SK-N-SH (cell line): ENCODE measurements around the gene SSNA1. TPM values are rescaled to one million over a fixed set of nuclear protein-coding genes. Genes with fewer than 3 reads are reported as not detected.

Experiments
- CTCF ChIA-PET: fragments of 300-600, 350-600 bp; formaldehyde crosslinking; extraction: SDS; loops from one replicate; lab custom pipeline; 2021; lab: Yijun Ruan, JAX
- POLR2A ChIA-PET: fragments of 350-600 bp; sonication (Branson Sonifier 250); formaldehyde crosslinking; extraction: SDS; loops from one replicate; lab custom pipeline; 2020; ENCODE audit warnings: antibody characterized with exemption, inconsistent platforms; lab: Yijun Ruan, JAX
- DNase-seq: peaks from one replicate; pipeline ENCODE4 v3.0.0; 2012
- H2AFZ ChIP-seq: fragments of 200-600 bp; sonication (generic); 2 replicates; pipeline ENCODE4 v1.8.1; 2016; ENCODE audit warnings: antibody characterized with exemption, mild to moderate bottlenecking, low read depth
- H3F3A ChIP-seq: fragments of 200-600 bp; sonication (generic); replicated peaks from 2 replicates; pipeline ENCODE3; 2016; ENCODE audit warnings: antibody characterized with exemption, mild to moderate bottlenecking; ENCODE audit not compliant: insufficient read depth
- H3K27ac ChIP-seq, 2 experiments: fragments of 200-500 bp in 1 of 2; fragments of 200-600 bp in 1 of 2; sonication (Bioruptor generic) in 1 of 2; sonication (generic), shearing (Covaris generic) in 1 of 2; 2 replicates each; pipeline versions ENCODE4 v1.5.1 to v1.6.1; 2014 to 2016; ENCODE audit warnings: low read depth in 2 of 2, inconsistent platforms in 1 of 2, low read length in 1 of 2, mild to moderate bottlenecking in 1 of 2, mixed read lengths in 1 of 2
- H3K27me3 ChIP-seq: fragments of 200-600 bp; sonication (generic), shearing (Covaris generic); 2 replicates; pipeline ENCODE4 v1.6.1; 2016; ENCODE audit warnings: mixed run types; ENCODE audit not compliant: insufficient read depth
- H3K36me3 ChIP-seq, 2 experiments: fragments of 200-500 bp in 1 of 2; fragments of 200-600 bp in 1 of 2; sonication (Bioruptor generic) in 1 of 2; sonication (generic) in 1 of 2; replicated peaks in 1 of 2; 2 replicates each; pipeline versions ENCODE3 to v1.5.1; 2014 to 2016; ENCODE audit warnings: low read length in 1 of 2, mild to moderate bottlenecking in 1 of 2; ENCODE audit not compliant: insufficient read depth in 2 of 2, control insufficient read depth in 1 of 2
- H3K4me1 ChIP-seq, 2 experiments: fragments of 200-500 bp in 1 of 2; fragments of 200-600 bp in 1 of 2; sonication (Bioruptor generic) in 1 of 2; sonication (generic), shearing (Covaris generic) in 1 of 2; 2 replicates each; pipeline versions ENCODE4 v1.5.1 to v1.6.1; 2014 to 2016; ENCODE audit warnings: low read depth in 1 of 2, low read length in 1 of 2, mixed run types in 1 of 2; ENCODE audit not compliant: insufficient read depth in 2 of 2, control insufficient read depth in 1 of 2
- H3K4me2 ChIP-seq: fragments of 200-600 bp; sonication (generic), shearing (Covaris generic); 2 replicates; pipeline ENCODE4 v1.6.1; 2017; ENCODE audit warnings: mixed run types
- H3K4me3 ChIP-seq, 2 experiments: fragments of 200-500 bp in 1 of 2; fragments of 200-600 bp in 1 of 2; sonication (Bioruptor generic) in 1 of 2; sonication (generic), shearing (Covaris generic) in 1 of 2; 2 replicates each; pipeline versions ENCODE4 v1.5.1 to v1.8.1; 2014 to 2016; ENCODE audit warnings: low read depth in 2 of 2, inconsistent platforms in 1 of 2, low read length in 1 of 2, mild to moderate bottlenecking in 1 of 2, mixed read lengths in 1 of 2, moderate library complexity in 1 of 2
- H3K79me2 ChIP-seq: fragments of 200-600 bp; sonication (generic); 2 replicates; pipeline ENCODE4 v1.8.1; 2017; ENCODE audit warnings: mild to moderate bottlenecking; ENCODE audit not compliant: insufficient read depth
- H3K9ac ChIP-seq: fragments of 200-600 bp; sonication (generic); 2 replicates; pipeline ENCODE4 v1.6.1; 2017; ENCODE audit warnings: mixed run types
- H3K9me2 ChIP-seq: fragments of 200-600 bp; sonication (generic); 2 replicates; pipeline ENCODE4 v1.6.1; 2017; ENCODE audit warnings: mixed run types
- H3K9me3 ChIP-seq: fragments of 200-600 bp; sonication (generic); 2 replicates; pipeline ENCODE4 v1.6.1; 2017; ENCODE audit warnings: mixed run types, mild to moderate bottlenecking, moderate library complexity
- H4K20me1 ChIP-seq: fragments of 200-600 bp; sonication (generic); 2 replicates; pipeline ENCODE4 v1.6.1; 2017; ENCODE audit warnings: mild to moderate bottlenecking, mixed run types; ENCODE audit not compliant: insufficient read depth
- ELF1 ChIP-seq: IDR thresholded peaks from 2 replicates; pipeline ENCODE4 v1.4.0; 2012
- FOSL2 ChIP-seq: IDR thresholded peaks from 2 replicates; pipeline ENCODE4 v1.4.0; 2012; ENCODE audit warnings: low read depth, mild to moderate bottlenecking, moderate library complexity, borderline replicate concordance
- FOXJ3 ChIP-seq: sonication (generic); formaldehyde crosslinking; IDR thresholded peaks from 2 replicates; pipeline ENCODE4 v1.5.1; 2020; ENCODE audit warnings: mild to moderate bottlenecking, missing genetic modification reagents
- GABPA ChIP-seq: IDR thresholded peaks from 2 replicates; pipeline ENCODE4 v1.4.0; 2012; ENCODE audit warnings: low read depth, mild to moderate bottlenecking
- JUND ChIP-seq: IDR thresholded peaks from 2 replicates; pipeline ENCODE4 v1.4.0; 2012
- PBX3 ChIP-seq: IDR thresholded peaks from 2 replicates; pipeline ENCODE4; 2012
- RAD21 ChIP-seq: IDR thresholded peaks from 2 replicates; pipeline ENCODE4 v1.6.1; 2012; ENCODE audit warnings: mild to moderate bottlenecking, low read length
- SMC3 ChIP-seq: IDR thresholded peaks from 2 replicates; pipeline ENCODE4 v1.6.1; 2012; ENCODE audit warnings: low read depth, low read length, improper control_type of control experiment
- TCF12 ChIP-seq: IDR thresholded peaks from 2 replicates; pipeline ENCODE4 v1.4.0; 2012
- TEAD4 ChIP-seq: IDR thresholded peaks from 2 replicates; pipeline ENCODE4 v1.4.0; 2012; ENCODE audit warnings: mild to moderate bottlenecking, borderline replicate concordance; ENCODE audit not compliant: insufficient read depth
- USF1 ChIP-seq: IDR thresholded peaks from 2 replicates; pipeline ENCODE4 v1.4.0; 2012; ENCODE audit warnings: low read depth, borderline replicate concordance
- YY1 ChIP-seq: IDR thresholded peaks from 2 replicates; pipeline ENCODE4 v1.4.0; 2012; ENCODE audit warnings: low read depth, mild to moderate bottlenecking
- ZBTB33 ChIP-seq: IDR thresholded peaks from 2 replicates; pipeline ENCODE4 v1.4.0; 2012; ENCODE audit warnings: low read depth, borderline replicate concordance
- WGBS: methylation state at CpG from one replicate; pipeline ENCODE4 v1.1.6; 2017; ENCODE audit warnings: low lambda C conversion rate; 5-methylcytosine and 5-hydroxymethylcytosine counted together
- polyA plus RNA-seq, 3 experiments: library from polyadenylated mRNA; depleted of rRNA; stranded (reverse); fragments of >200 nt; gene quantifications; 2 replicates each; pipeline ENCODE4 v1.2.3, GENCODE V29; 2012
- TF ChIP-seq, protein P1 (sequence below): fragments of 150-350 bp; IDR thresholded peaks from 2 replicates; pipeline ENCODE4 v1.6.1; 2017; ENCODE audit warnings: antibody characterized with exemption, low read length, low read depth, borderline replicate concordance

The SSNA1 gene
- polyA plus RNA-seq, 1 of the 3 experiments (the other 2 are of a cell fraction), result 124 TPM

DNA sequence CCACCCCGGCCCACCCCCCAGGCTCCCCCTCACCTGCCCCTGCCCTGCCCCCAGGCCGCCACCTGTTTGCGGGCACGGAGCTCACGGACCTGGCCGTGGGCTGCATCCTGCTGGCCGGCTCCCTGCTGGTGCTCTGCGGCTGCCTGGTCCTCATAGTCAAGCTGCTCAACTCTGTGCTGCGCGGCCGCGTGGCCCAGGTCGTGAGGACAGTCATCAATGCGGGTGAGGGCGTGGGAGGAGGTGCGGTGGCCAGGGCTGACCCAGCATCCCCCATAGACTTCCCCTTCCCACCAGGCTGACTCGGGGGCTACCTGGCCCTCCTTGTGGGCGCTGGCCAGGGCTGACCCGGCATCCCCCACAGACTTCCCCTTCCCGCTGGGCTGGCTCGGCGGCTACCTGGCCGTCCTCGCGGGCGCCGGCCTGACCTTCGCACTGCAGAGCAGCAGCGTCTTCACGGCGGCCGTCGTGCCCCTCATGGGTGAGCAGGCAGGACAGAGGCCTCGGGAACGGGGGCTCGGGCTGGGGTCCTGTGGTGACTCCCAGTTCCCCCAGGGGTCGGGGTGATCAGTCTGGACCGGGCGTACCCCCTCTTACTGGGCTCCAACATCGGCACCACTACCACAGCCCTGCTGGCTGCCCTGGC is 45.7 kb downstream of the SSNA1 start (continued):
- TF ChIP-seq, protein P1, sequence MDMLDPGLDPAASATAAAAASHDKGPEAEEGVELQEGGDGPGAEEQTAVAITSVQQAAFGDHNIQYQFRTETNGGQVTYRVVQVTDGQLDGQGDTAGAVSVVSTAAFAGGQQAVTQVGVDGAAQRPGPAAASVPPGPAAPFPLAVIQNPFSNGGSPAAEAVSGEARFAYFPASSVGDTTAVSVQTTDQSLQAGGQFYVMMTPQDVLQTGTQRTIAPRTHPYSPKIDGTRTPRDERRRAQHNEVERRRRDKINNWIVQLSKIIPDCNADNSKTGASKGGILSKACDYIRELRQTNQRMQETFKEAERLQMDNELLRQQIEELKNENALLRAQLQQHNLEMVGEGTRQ, result no peak
- TF ChIP-seq PBX3 (no peak), FOSL2 (no peak), USF1 (no peak), RAD21 (no peak), SMC3 (no peak), YY1 (no peak), GABPA (no peak), ELF1 (no peak)

GRCh38 chr9:137234758-137235423 is 46.4 kb downstream of the SSNA1 start:
- Histone ChIP-seq H3K36me3 (no peaks in the 10 kb centered on the region), H3K9me3 (no peaks in the 10 kb centered on the region), H3K4me3 (no peak overlapping the region), H3K4me1 (peaks cover 9 to 22% of the 10 kb centered on the region in 2 experiments; a peak in 2 of 4 replicates), H3K9ac (no peak overlapping the region), H3K4me2 (no peak overlapping the region), H3F3A (peaks cover 8% of the 10 kb centered on the region), H3K9me2 (no peaks in the 10 kb centered on the region), H4K20me1 (no peaks in the 10 kb centered on the region), H2AFZ (no peak overlapping the region), H3K27me3 (no peaks in the 10 kb centered on the region), H3K27ac (no peak overlapping the region), H3K79me2 (peaks cover 27% of the 10 kb centered on the region)
- POLR2A ChIA-PET, result no interaction called here
- TF ChIP-seq JUND, result no peak
- no peak for TF ChIP-seq TCF12
- no peak for TF ChIP-seq TEAD4
- TF ChIP-seq FOXJ3 (CRISPR knock-in tag), result no peak
- no peak for TF ChIP-seq ZBTB33
- CTCF ChIA-PET, result interaction anchor here (1.1 to 4.5 kb wide), 6 partner anchors 10 to 179 kb away, joined by 3 to 95 read pairs (median 4); partner anchors contain the start of genes CYSRT1, DPP7, RNF208 and RNF224
- WGBS, result 87% methylated on average over 16 of the region's 18 CpGs
- DNase-seq, result no peak
